ENCODE measurements around the gene GRM8. TPM values are rescaled to one million over a fixed set of nuclear protein-coding genes. Genes with fewer than 3 reads are reported as not detected.

The GRM8 gene
- total and polyA plus RNA-seq, 8 donors: 0.25 to 2.8 (median 1.3) TPM; not detected in 4

GRCh38 chr7:126486806-126487205, 765.9 kb downstream of the GRM8 start:
- no peak overlapping the region for H3K27ac ChIP-seq
- H3K27me3 ChIP-seq: no peaks in the 10 kb centered on the region
- H3K4me1 ChIP-seq: peaks cover 0 to 11% (median 2%) of the 10 kb centered on the region in 4 donors
- intact Hi-C loops (cut with DNase I; ENCODE audit: low total_unique reads): no loop called here
- no peaks in the 10 kb centered on the region for H3K9me3 ChIP-seq
- TF ChIP-seq EP300 (IDR thresholded peaks at IDR 0.05) (no peak), CTCF (IDR thresholded peaks at IDR 0.05) (no peak), POLR2AphosphoS5 (IDR thresholded peaks at IDR 0.05) (no peak), POLR2A (IDR thresholded peaks at IDR 0.05) (no peak)
- DNase-seq: no peak
- H3K36me3 ChIP-seq: no peaks in the 10 kb centered on the region
- H3K4me3 ChIP-seq: no peak overlapping the region

- DNase-seq: peak in 1 of 2 donors; percentile 11
- intact Hi-C loops (cut with DNase I; ENCODE audit: low total_unique reads): no loop called here
- TF ChIP-seq POLR2AphosphoS5 (IDR thresholded peaks at IDR 0.05) (no peak), EP300 (IDR thresholded peaks at IDR 0.05) (no peak), POLR2A (IDR thresholded peaks at IDR 0.05) (no peak), CTCF (IDR thresholded peaks at IDR 0.05) (no peak)
- 14 to 35% (median 22%) methylated on average over 4 of the region's 4 CpGs for WGBS, 5 donors
- Histone ChIP-seq H3K9me3 (peaks cover 0 to under 1% (median 0%) of the 10 kb centered on the region in 4 donors), H3K27me3 (no peaks in the 10 kb centered on the region), H3K36me3 (no peaks in the 10 kb centered on the region), H3K4me1 (peaks cover 0 to 11% (median 2%) of the 10 kb centered on the region in 4 donors), H3K27ac (no peak overlapping the region), H3K4me3 (no peak overlapping the region)
These were observed 767.0 kb downstream of the GRM8 start for GRCh38 chr7:126485791-126486190.

GRCh38 chr7:126483972-126484371, 768.8 kb downstream of the GRM8 start:
- Histone ChIP-seq H3K9me3 (peaks cover 0 to 9% (median 2%) of the 10 kb centered on the region in 4 donors), H3K4me3 (no peak overlapping the region), H3K27ac (no peak overlapping the region), H3K4me1 (peaks cover 0 to 11% (median 2%) of the 10 kb centered on the region in 4 donors), H3K27me3 (no peaks in the 10 kb centered on the region), H3K36me3 (no peaks in the 10 kb centered on the region)
- peak in 1 of 2 donors; percentile 57 for DNase-seq
- WGBS, 5 donors: 49 to 60% (median 60%) methylated on average over 3 of the region's 3 CpGs
- no peak for TF ChIP-seq POLR2AphosphoS5 (IDR thresholded peaks at IDR 0.05)
- no peak for TF ChIP-seq EP300 (IDR thresholded peaks at IDR 0.05)
- TF ChIP-seq POLR2A (IDR thresholded peaks at IDR 0.05): no peak
- no peak for TF ChIP-seq CTCF (IDR thresholded peaks at IDR 0.05)
- intact Hi-C loops (cut with DNase I; ENCODE audit: low total_unique reads): no loop called here

GRCh38 chr7:126472825-126473224, 779.9 kb downstream of the GRM8 start:
- H3K27ac ChIP-seq: no peak overlapping the region
- intact Hi-C loops (cut with DNase I; ENCODE audit: low total_unique reads): no loop called here
- no peak overlapping the region for H3K4me3 ChIP-seq
- no peaks in the 10 kb centered on the region for H3K4me1 ChIP-seq
- H3K36me3 ChIP-seq: no peaks in the 10 kb centered on the region
- H3K27me3 ChIP-seq: no peaks in the 10 kb centered on the region
- peaks cover 0 to 28% (median 17%) of the 10 kb centered on the region in 4 donors for H3K9me3 ChIP-seq
- DNase-seq: no peak
- TF ChIP-seq POLR2A (IDR thresholded peaks at IDR 0.05): no peak
- no peak for TF ChIP-seq CTCF (IDR thresholded peaks at IDR 0.05)
- TF ChIP-seq EP300 (IDR thresholded peaks at IDR 0.05): no peak
- no peak for TF ChIP-seq POLR2AphosphoS5 (IDR thresholded peaks at IDR 0.05)

Data from stomach (tissue), 9 donors.